Sciatic nerve (tissue), 2 donors: ENCODE data around the gene DIAPH2. TPM values are rescaled to one million over a fixed set of nuclear protein-coding genes. Genes with fewer than 3 reads are reported as not detected.

Experiments used
- ATAC-seq: fragments of 200-7000 bp; cut with Tn5 transposase; one replicate; pipeline ENCODE4 v1.9.1; 2020; ENCODE audit warnings: mild to moderate bottlenecking, moderate library complexity
- DNase-seq: peaks from one replicate; pipeline ENCODE4 v3.0.0-alpha.2; 2020; ENCODE audit warnings: low spot score
- intact Hi-C: fragments of 100-400 bp; cut with DNase I; formaldehyde crosslinking; loops from one replicate; pipeline ENCODE4 v1.14.2; 2022
- total RNA-seq: library from RNA; stranded (reverse); fragmentation: NEBNext Ultra II Directional; extraction: Animal tissue kit (Norgen Biotek cat#: 25700); gene quantifications from one replicate; pipeline ENCODE4 v1.2.1, GENCODE V29; 2021
- donor health status: DM: no; HTN: no; CAD: no.
- donor health status: DM: no; HTN: no; CAD: no.

DIAPH2 gene
- total RNA-seq, 1 donor from 2014 or later: 34.5 TPM

- ATAC-seq (no peak), DNase-seq (no peak)
- intact Hi-C loops: no loop called here
Observed at GRCh38 chrX:97315939-97316338, 631.3 kb downstream of the DIAPH2 start.

GRCh38 chrX:97320305-97320704 lies 635.7 kb downstream of the DIAPH2 start:
- intact Hi-C loops: no loop called here
- no peak for ATAC-seq
- DNase-seq: no peak

GRCh38 chrX:97322401-97322800 lies 637.8 kb downstream of the DIAPH2 start:
- DNase-seq (no peak), ATAC-seq (no peak)
- intact Hi-C loops: no loop called here

- intact Hi-C loops: no loop called here
- no peak for ATAC-seq
- no peak for DNase-seq
Observed at GRCh38 chrX:97326456-97326855, 641.8 kb downstream of the DIAPH2 start.

GRCh38 chrX:97328853-97329390 lies 644.3 kb downstream of the DIAPH2 start:
- ATAC-seq (no peak), DNase-seq (no peak)
- intact Hi-C loops: no loop called here

- ATAC-seq (no peak), DNase-seq (no peak)
- intact Hi-C loops: no loop called here
Observed at GRCh38 chrX:97330151-97330550, 645.5 kb downstream of the DIAPH2 start.

GRCh38 chrX:97332963-97333362 lies 648.3 kb downstream of the DIAPH2 start:
- DNase-seq: no peak
- intact Hi-C loops: no loop called here
- no peak for ATAC-seq

- ATAC-seq: no peak
- intact Hi-C loops: no loop called here
- DNase-seq: no peak
Observed at GRCh38 chrX:97334850-97335249, 650.2 kb downstream of the DIAPH2 start.

- intact Hi-C loops: no loop called here
- ATAC-seq (no peak), DNase-seq (no peak)
Observed at GRCh38 chrX:97344724-97345123, 660.1 kb downstream of the DIAPH2 start.

- DNase-seq: no peak
- no peak for ATAC-seq
- intact Hi-C loops: no loop called here
Observed at GRCh38 chrX:97358941-97359340, 674.3 kb downstream of the DIAPH2 start.

GRCh38 chrX:97363843-97364242 lies 679.2 kb downstream of the DIAPH2 start:
- ATAC-seq (no peak), DNase-seq (no peak)
- intact Hi-C loops: no loop called here

- ATAC-seq (no peak), DNase-seq (no peak)
- intact Hi-C loops: no loop called here
Observed at GRCh38 chrX:97366237-97366636, 681.6 kb downstream of the DIAPH2 start.

GRCh38 chrX:97367125-97367524 lies 682.5 kb downstream of the DIAPH2 start:
- intact Hi-C loops: no loop called here
- ATAC-seq (no peak), DNase-seq (no peak)

- DNase-seq: no peak
- intact Hi-C loops: no loop called here
- ATAC-seq: no peak
Observed at GRCh38 chrX:97369947-97370346, 685.3 kb downstream of the DIAPH2 start.

GRCh38 chrX:97372001-97372766 lies 687.5 kb downstream of the DIAPH2 start:
- intact Hi-C loops: no loop called here
- DNase-seq: no peak
- ATAC-seq: no peak

- intact Hi-C loops: no loop called here
Observed at GRCh38 chrX:97374266-97374665, 689.6 kb downstream of the DIAPH2 start.

GRCh38 chrX:97380200-97380599 lies 695.6 kb downstream of the DIAPH2 start:
- ATAC-seq (no peak), DNase-seq (no peak)
- intact Hi-C loops: no loop called here

More at GRCh38 chrX:97374266-97374665, 689.6 kb downstream of the DIAPH2 start:
- ATAC-seq: no peak
- no peak for DNase-seq

- DNase-seq (no peak), ATAC-seq (no peak)
- intact Hi-C loops: no loop called here
Observed at GRCh38 chrX:97384685-97385084, 700.0 kb downstream of the DIAPH2 start.

- DNase-seq (no peak), ATAC-seq (no peak)
- intact Hi-C loops: no loop called here
Observed at GRCh38 chrX:97387004-97387403, 702.4 kb downstream of the DIAPH2 start.

- DNase-seq (no peak), ATAC-seq (no peak)
- intact Hi-C loops: no loop called here
Observed at GRCh38 chrX:97389761-97390192, 705.1 kb downstream of the DIAPH2 start.

GRCh38 chrX:97397371-97397770 lies 712.7 kb downstream of the DIAPH2 start:
- ATAC-seq: no peak
- intact Hi-C loops: no loop called here
- DNase-seq: no peak
